ENCODE data around the gene ARHGAP15.

Gene ARHGAP15

DNA sequence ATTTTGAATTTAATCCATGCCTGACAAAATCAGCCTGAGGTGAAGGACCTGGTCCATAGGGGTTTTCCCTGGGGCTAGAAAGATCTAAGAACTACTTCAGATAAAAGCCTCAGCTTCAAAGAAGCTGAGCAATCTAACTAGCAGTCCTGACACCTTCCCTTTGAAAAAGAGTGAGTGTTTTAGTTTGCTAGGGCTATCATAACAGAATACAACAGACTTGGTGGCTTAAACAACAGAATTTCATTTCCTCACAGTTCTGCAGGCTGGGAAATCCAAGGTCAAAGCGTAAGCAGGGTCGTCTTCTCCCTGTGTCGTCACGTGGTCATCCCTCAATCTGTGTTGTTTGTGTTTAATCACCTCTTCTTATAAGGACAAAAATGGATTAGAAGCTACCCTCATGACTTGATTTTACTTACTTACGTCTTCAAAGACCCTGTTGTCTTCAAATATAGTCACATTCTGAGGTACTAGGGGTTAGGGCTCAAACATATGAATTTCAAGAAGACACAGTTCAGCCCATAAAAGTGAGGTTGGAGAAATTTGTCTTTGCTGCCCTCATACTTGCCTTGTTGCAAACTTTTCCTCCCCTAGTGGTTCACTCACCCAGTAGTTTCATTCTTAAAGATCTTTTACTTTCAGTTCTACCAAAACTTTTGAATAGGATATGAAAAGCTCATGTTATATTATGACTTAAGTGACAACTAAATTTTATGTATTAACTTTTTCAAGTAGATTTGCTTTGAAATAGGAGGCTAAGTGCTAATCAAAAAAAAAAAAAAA lies 673.8 kb downstream of the ARHGAP15 start:
- no peak for DNase-seq

DNA sequence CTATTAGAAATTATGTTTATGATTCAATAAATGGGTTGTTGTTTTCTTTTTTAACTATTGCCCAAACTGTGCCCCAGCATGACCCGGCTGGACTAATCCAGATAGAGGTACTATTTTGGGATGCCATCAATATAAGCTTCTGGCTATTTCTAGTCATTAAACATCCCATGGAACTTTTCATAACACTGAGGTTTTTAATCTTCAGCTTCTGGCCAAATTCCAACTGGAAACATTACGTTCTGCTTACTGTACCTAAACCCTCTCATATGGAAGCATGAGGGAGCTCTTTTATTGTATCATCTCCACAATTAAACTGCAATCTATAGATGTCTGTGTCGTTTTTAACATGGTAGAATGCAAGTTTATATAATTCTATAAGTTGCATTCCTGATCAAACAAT lies 674.7 kb downstream of the ARHGAP15 start:
- DNase-seq = no peak

DNA sequence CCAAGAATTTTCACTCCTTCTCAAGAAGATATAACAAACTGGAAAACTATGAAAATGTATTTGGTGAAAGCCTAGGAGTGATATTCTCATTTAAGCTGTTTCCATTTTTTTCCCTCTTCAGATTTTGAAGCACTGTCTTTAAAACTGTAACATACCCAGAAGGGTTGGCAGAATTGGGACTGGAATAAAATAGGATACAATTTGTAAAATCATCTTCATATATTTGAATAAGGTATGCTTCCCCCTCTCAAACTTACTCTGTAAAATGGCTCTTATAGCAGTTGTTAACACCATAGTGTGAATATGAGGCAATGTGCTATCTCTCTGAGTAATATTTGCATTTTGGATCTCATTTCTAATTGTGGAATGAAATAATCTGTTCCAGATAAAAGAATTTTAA lies 676.4 kb downstream of the ARHGAP15 start:
- no peak for DNase-seq

DNA sequence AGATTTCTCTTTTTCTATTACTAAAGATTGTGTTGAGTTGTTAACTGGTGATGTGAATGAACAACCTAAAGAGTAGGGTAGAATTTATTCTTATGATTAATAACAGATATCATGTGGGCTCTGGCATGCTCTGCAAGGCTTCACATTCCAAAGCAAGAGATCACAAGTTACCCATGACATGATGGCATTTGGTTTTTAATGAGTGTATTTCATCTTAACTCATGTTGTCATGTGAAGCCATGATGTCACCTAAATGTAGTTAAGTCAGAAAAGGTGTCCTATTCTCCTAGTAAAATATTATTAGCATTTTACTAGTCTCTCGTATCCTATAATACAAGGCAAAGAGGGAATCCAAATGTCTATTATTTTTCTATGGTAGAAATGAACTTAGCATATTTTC lies 678.0 kb downstream of the ARHGAP15 start:
- no peak for DNase-seq

DNA sequence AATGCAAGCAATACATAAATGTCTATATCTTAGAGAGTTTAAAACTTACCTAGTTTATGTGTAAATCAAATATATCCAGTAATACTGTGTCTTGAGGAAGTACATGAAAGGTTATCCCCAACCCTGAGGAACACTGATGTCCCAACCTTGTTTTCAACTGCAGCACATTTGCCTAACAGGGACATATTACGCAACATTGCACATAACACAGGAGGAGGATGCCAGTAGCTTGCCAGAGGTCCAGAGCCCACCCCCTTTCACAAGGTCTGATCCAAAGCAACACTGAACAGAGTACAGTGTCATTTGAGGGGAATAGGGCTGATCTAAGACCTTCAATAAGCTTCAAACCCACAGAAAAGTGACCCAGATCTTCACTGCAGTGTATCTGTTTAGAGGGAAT lies 678.5 kb downstream of the ARHGAP15 start:
- DNase-seq = no peak

DNA sequence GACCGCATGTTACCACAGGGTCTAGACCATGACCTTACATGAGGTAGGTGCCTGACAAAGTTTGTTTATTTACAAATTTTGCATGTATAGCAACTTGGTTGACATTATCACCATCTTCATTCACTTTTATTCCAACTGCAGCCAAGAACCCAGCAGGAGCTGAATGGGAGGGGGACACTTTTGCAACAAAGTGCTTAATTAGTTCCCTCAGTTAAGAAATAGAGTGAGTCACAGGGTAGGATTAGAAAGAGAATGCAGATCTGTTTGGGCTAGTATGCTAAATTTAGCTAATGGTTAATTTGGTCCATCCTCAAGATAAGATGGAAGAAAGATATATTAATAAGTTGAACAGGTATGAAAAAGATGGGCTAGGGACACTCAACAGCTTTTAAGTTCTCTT lies 678.9 kb downstream of the ARHGAP15 start:
- no peak for DNase-seq

DNA sequence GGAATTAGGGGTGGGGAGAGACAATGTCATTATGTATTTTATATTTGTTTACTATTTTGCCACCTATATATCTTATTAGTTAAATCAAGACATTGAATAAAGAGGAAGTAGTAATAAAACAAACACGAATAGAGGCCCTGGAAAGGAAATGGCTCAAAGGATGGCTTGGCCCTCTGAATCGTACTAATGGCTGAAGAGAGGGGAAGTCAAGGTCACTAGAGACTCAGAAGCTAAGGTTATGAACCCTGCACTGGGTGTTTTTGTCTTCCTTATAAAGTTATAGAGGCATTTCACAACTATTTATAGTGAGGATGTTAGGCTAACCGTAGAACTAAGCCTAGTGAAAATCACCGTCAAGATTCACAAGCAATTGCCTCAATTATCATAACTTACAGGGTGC lies 685.9 kb downstream of the ARHGAP15 start:
- DNase-seq = no peak

DNA sequence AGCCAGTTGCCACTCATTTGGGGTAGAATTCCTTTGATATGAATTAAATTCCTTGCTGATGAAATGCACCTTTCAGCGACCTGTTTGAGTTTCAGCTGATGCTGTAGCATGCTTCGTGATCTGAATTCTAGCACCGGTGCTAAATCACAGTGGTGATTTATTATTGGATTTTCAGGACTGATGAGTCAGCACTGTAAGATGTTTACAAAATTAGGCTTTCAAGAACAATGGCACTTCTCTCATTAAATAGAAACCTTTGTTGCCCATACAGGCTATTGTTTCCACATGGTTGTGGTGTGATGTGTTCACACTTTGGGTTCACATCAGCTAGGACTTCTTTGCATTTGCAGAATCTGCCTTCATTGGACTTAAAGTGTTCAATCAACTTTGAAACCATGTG lies 687.7 kb downstream of the ARHGAP15 start:
- DNase-seq = no peak

All from CD4-positive, alpha-beta T cell treated with Interleukin-10 for 1 hour (primary cell).